ENCODE results near the gene COL4A5.
A peak's percentile ranks its signal among the peaks of the same experiment; 100 is the strongest.

The COL4A5 gene

DNA sequence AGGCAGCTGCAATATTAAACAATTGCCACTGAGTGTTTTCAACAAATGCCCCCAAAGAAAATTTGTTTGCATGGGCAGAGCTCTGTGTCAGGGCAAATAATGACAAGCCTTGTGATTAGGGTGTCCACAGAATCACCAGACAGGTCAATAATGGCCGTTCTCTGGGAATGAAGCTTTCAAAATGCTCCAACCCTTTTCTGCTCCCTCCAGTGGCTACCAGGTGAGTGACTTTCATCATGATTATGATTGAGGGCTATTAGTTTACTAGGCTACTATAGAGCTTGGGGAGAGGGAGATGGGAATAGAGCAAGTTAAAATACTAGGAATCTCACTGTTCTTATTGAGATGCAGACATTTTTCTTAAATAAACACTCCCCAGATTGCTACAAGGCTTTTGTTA lies 273.2 kb downstream of the COL4A5 start:
- no peaks in the 10 kb centered on the region for H3K4me1 ChIP-seq (ENCODE audit: control insufficient read depth, insufficient read depth, low read length, unreplicated experiment)
- H3K27ac ChIP-seq (ENCODE audit: low read depth, low read length), result no peak overlapping the region
- no peaks in the 10 kb centered on the region for H3K36me3 ChIP-seq (ENCODE audit: insufficient read depth, low read length)
- H3K4me3 ChIP-seq (ENCODE audit: low read depth, low read length), result no peak overlapping the region
- no peaks in the 10 kb centered on the region; the same call in 1 of the 2 replicates for H3K27me3 ChIP-seq (ENCODE audit: insufficient read depth, low read length)
- H2AFZ ChIP-seq (ENCODE audit: low read length, unreplicated experiment), result no peak overlapping the region
- H3K79me2 ChIP-seq (ENCODE audit: control insufficient read depth, insufficient read depth, low read length, unreplicated experiment), result no peaks in the 10 kb centered on the region

DNA sequence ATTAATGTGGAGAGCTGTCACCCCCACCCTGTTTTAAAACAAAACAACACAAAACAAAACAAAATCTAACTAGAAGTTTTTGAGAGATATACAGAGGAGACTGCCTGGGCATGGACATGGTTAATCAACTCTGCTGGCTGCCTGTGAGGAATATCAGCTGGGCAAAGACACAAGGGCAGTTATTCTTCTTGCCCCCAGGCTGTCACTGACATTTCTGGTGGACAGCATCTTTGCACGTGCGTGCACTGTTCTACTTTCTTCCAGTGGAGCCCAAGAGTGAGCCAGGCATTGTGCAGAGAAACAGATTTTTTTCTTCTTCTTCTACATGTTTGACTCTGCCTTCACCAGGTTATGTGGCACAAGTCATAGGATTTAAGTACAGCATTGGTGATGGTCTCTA lies 282.9 kb downstream of the COL4A5 start:
- Histone ChIP-seq H3K4me1 (ENCODE audit: control insufficient read depth, insufficient read depth, low read length, unreplicated experiment) (no peaks in the 10 kb centered on the region), H3K27ac (ENCODE audit: low read depth, low read length) (no peak overlapping the region), H3K4me3 (ENCODE audit: low read depth, low read length) (no peak overlapping the region), H3K27me3 (ENCODE audit: insufficient read depth, low read length) (peaks cover 49% of the 10 kb centered on the region), H3K36me3 (ENCODE audit: insufficient read depth, low read length) (no peaks in the 10 kb centered on the region), H3K79me2 (ENCODE audit: control insufficient read depth, insufficient read depth, low read length, unreplicated experiment) (no peaks in the 10 kb centered on the region), H2AFZ (ENCODE audit: low read length, unreplicated experiment) (no peak overlapping the region)

DNA sequence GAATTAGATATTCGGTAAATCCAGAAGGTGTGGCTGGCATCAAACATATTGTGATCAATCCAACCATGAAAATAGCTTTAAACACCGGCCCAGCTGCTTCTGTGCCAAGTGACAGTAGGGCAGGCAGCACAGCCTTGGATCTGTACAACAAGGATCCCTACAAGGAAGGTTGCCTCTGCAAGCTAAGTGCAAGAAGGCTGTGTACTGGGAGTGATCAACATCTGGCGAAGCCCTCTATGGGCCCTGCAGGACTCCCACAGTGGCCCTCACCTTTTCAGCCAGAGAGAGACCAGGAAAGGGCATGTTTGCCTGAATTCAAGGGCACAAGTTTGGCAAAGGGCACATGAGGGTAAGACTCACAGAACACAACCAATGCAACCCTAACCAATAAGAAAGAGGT lies 287.1 kb downstream of the COL4A5 start:
- H3K36me3 ChIP-seq (ENCODE audit: insufficient read depth, low read length), result no peaks in the 10 kb centered on the region
- peaks cover 86% of the 10 kb centered on the region for H3K27me3 ChIP-seq (ENCODE audit: insufficient read depth, low read length)
- no peak overlapping the region for H3K27ac ChIP-seq (ENCODE audit: low read depth, low read length)
- H2AFZ ChIP-seq (ENCODE audit: low read length, unreplicated experiment), result no peak overlapping the region
- no peaks in the 10 kb centered on the region for H3K79me2 ChIP-seq (ENCODE audit: control insufficient read depth, insufficient read depth, low read length, unreplicated experiment)
- no peak overlapping the region for H3K4me3 ChIP-seq (ENCODE audit: low read depth, low read length)
- H3K4me1 ChIP-seq (ENCODE audit: control insufficient read depth, insufficient read depth, low read length, unreplicated experiment), result no peaks in the 10 kb centered on the region

DNA sequence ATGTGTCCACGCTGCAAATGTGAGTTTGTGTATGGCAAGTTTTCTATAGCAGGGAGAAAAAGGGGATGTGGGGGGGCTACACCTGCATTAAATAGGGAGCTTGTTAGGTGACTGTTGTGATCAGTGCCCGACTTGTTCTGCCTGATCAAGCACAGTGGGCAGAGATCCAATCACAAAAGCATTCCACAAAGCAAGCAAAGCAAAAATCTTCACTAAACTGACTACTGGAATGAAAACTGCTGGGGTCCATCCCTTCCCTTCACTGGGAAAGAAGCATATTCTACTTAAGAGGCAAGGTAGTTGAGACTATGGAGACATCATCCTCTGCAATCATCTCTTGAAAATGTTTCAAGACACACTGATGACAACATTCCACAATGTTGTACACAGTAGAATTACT lies 291.5 kb downstream of the COL4A5 start:
- H3K4me1 ChIP-seq (ENCODE audit: control insufficient read depth, insufficient read depth, low read length, unreplicated experiment), result no peaks in the 10 kb centered on the region
- no peaks in the 10 kb centered on the region for H3K36me3 ChIP-seq (ENCODE audit: insufficient read depth, low read length)
- H3K27ac ChIP-seq (ENCODE audit: low read depth, low read length), result no peak overlapping the region
- H2AFZ ChIP-seq (ENCODE audit: low read length, unreplicated experiment), result no peak overlapping the region
- H3K79me2 ChIP-seq (ENCODE audit: control insufficient read depth, insufficient read depth, low read length, unreplicated experiment), result no peaks in the 10 kb centered on the region
- peaks cover 94% of the 10 kb centered on the region for H3K27me3 ChIP-seq (ENCODE audit: insufficient read depth, low read length)
- H3K4me3 ChIP-seq (ENCODE audit: low read depth, low read length), result no peak overlapping the region

DNA sequence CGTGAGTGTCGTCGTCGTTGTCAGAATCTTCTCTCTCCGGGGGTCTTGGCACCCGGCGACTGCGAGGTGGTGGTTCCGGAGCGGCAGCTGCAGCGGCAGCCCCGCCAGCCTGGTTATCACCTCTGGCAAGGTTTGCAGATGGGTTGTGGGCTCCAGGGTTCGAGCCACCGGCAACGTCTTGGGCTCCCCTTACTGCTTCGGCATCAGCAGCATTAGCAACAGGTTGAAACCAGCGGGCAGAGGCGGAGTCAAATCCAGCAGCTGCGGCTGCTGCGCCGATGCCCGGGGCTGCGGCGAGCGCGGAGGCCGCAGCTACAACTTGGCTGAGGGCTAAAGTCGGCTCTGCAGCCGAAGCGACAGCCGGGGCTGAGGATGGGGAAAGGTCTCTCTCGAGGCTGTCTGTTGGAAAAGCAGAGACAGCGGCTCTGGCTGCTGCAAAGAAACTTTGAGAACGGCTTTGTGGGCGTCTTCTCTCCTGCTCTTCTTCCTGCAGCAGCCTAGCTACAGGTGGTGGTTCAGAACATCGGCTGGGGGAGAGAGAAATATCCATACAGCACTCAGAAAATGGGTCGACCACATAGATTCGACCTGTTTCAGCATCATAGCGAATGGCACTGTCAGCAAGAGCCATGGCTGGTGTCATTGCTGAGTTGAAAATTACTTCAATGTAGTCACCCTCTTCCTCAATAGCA lies 293.1 kb downstream of the COL4A5 start:
- Histone ChIP-seq H3K27ac (ENCODE audit: low read depth, low read length) (no peak overlapping the region), H3K36me3 (ENCODE audit: insufficient read depth, low read length) (no peaks in the 10 kb centered on the region), H3K4me3 (ENCODE audit: low read depth, low read length) (no peak overlapping the region), H3K27me3 (ENCODE audit: insufficient read depth, low read length) (peaks cover 96% of the 10 kb centered on the region), H2AFZ (ENCODE audit: low read length, unreplicated experiment) (no peak overlapping the region), H3K4me1 (ENCODE audit: control insufficient read depth, insufficient read depth, low read length, unreplicated experiment) (no peaks in the 10 kb centered on the region), H3K79me2 (ENCODE audit: control insufficient read depth, insufficient read depth, low read length, unreplicated experiment) (no peaks in the 10 kb centered on the region)

DNA sequence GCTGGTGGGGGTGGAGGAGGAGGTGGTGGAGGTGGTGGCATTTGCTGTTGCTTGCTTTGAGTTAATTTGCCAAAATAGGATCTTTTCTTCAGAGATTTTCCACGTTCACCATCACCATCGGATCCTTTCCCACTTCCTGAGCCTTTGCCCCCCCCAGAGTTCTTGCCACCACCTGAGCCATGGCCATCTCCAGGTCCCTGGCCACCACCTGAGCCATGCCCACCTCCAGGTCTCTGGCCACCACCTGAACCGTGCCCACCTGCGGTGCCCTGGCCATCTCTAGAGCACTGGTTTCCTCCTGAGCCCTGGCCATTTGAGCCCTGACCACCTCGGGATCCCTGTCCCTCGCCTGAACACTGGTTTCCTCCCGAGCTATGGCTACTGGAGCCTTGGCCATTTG lies 294.8 kb downstream of the COL4A5 start:
- no peaks in the 10 kb centered on the region for H3K79me2 ChIP-seq (ENCODE audit: control insufficient read depth, insufficient read depth, low read length, unreplicated experiment)
- no peak overlapping the region for H2AFZ ChIP-seq (ENCODE audit: low read length, unreplicated experiment)
- H3K27ac ChIP-seq (ENCODE audit: low read depth, low read length), result no peak overlapping the region
- no peaks in the 10 kb centered on the region for H3K36me3 ChIP-seq (ENCODE audit: insufficient read depth, low read length)
- H3K4me1 ChIP-seq (ENCODE audit: control insufficient read depth, insufficient read depth, low read length, unreplicated experiment), result no peaks in the 10 kb centered on the region
- peaks cover 93% of the 10 kb centered on the region for H3K27me3 ChIP-seq (ENCODE audit: insufficient read depth, low read length)
- H3K4me3 ChIP-seq (ENCODE audit: low read depth, low read length), result no peak overlapping the region

DNA sequence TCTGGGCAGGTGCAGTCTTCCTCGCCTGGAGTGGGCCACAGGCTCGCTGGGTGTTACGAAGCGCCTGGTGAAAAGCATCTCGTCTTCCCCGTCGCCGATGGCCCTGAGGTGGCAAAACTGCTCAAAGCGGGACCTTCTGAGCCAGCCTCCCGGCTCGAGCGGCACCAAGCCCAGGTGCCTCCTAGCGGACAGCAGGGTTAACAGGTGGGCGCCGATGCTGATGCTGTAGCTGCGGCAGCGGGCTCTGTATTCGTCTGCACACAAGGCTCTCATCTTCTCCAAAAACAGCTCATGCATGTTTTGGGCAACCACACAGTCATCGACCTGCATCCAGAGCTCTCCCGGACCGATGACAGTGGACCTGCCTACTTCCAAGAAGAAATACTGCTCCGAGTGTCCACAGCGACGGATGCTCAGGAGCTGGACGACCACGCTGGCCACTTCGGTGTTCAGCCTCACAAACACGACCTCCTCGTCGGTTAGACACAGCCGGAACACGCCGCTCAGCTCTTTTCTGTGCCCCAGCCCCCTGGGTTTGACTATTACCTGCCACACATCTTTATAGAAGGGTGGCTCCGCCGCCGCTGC lies 295.5 kb downstream of the COL4A5 start:
- H2AFZ ChIP-seq (ENCODE audit: low read length, unreplicated experiment), result peak overlapping the region; percentile 14
- no peaks in the 10 kb centered on the region for H3K36me3 ChIP-seq (ENCODE audit: insufficient read depth, low read length)
- H3K4me3 ChIP-seq (ENCODE audit: low read depth, low read length), result no peak overlapping the region

DNA sequence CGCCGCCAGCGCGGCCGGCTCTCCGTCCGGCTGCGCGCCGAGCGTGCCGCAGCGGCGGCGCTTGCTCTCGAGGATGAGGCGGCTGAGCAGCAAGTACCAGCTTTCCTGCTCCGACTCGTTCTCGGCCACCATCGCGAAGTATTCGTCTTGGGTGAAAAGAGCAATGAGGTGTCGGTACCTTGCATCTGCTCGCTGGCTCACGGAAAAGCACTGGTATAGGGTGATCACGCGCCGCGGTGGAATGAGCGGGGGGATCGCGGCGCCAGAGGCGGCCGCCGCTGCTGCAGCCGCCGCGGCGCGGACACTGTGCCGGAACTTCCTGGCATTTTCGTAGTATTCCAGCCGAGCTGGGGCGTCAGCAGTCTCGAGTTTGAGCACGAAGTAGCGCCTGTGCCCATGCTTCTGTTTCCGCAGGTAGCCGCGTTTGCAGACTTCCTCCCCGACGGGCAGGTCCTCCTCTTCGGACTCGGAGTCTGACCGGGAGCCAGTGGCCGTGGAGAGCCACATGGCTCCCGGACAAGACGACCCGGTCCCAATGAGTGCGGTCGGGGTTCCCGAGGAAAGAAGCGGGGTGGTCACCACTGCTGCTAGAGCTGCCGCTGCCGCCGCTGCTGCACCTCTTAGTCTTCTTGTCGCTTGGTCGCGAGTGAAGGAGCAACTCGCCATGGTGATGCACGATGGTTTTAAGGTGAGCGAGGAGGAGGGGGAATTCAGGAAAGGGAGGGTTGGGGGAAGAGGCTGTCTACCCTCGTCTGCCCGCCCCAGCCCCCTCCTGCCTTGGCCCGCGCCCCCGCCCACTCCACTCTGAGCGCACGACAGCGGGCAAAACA lies 296.3 kb downstream of the COL4A5 start:
- H3K27ac ChIP-seq (ENCODE audit: low read depth, low read length), result no peak overlapping the region
- peak overlapping the region; percentile 14 for H2AFZ ChIP-seq (ENCODE audit: low read length, unreplicated experiment)
- peak overlapping the region; percentile 66 for H3K4me3 ChIP-seq (ENCODE audit: low read depth, low read length)
- H3K4me1 ChIP-seq (ENCODE audit: control insufficient read depth, insufficient read depth, low read length, unreplicated experiment), result no peaks in the 10 kb centered on the region
- peaks cover 96% of the 10 kb centered on the region for H3K27me3 ChIP-seq (ENCODE audit: insufficient read depth, low read length)
- no peaks in the 10 kb centered on the region for H3K79me2 ChIP-seq (ENCODE audit: control insufficient read depth, insufficient read depth, low read length, unreplicated experiment)
- no peaks in the 10 kb centered on the region for H3K36me3 ChIP-seq (ENCODE audit: insufficient read depth, low read length)

More for the DNA sequence above, 295.5 kb downstream of the COL4A5 start:
- Histone ChIP-seq H3K4me1 (ENCODE audit: control insufficient read depth, insufficient read depth, low read length, unreplicated experiment) (no peaks in the 10 kb centered on the region), H3K79me2 (ENCODE audit: control insufficient read depth, insufficient read depth, low read length, unreplicated experiment) (no peaks in the 10 kb centered on the region), H3K27me3 (ENCODE audit: insufficient read depth, low read length) (peaks cover 95% of the 10 kb centered on the region), H3K27ac (ENCODE audit: low read depth, low read length) (no peak overlapping the region)

DNA sequence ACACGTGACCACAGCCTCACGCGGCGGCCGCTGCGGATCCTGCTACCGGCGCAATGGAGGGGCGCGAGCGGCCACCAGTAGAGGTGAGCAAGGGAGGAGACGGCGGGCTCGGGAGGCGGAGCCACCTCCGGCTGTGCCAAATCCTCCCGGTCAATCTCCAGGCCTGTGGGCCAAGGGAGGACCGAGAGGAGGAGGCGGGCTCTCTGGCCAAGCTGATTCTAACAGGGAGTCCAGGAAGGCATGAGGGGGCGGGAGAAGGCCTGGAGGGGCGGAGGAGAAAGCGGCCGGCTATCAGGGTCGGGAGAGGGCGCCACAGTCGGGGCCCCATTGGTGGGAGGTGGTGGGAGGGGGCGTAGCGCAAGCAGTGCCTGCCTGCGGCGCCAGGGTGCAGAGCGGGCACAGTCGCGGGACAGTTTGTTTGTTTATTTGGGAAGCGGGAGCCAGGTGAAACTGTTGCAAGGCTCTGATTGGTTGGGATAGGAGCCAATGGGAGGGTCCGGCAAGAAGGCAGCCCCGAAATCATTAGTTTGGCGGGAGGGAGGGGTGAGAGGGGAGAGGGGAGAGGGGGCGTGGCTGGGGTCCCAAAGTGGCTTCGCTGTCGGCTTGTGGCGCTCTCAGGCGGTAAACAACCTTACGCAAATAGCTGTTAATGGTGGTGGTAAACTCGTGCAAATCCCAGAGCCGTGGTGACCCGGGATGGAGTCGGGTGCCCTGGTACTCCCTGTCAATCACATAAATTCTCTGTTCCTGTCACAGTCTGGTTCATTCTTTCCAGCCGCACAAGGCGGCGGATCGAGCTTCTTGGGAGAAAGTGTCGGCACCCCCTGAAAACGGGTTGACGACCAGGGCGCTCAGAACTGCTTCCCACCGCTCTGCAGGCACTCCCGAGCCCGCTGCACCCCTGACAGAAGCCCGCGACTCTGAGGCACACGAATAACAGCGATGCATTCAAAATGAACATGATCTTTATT lies 297.2 kb downstream of the COL4A5 start, which contains the start of gene IRS4:
Gene IRS4 (minus strand): TSS at position 55 of the 971 bp plus-strand sequence.
- Histone ChIP-seq H3K27me3 (ENCODE audit: insufficient read depth, low read length) (peaks cover 93% of the 10 kb centered on the region), H3K4me3 (ENCODE audit: low read depth, low read length) (peak within 1 kb of the TSS; percentile 66)

DNA sequence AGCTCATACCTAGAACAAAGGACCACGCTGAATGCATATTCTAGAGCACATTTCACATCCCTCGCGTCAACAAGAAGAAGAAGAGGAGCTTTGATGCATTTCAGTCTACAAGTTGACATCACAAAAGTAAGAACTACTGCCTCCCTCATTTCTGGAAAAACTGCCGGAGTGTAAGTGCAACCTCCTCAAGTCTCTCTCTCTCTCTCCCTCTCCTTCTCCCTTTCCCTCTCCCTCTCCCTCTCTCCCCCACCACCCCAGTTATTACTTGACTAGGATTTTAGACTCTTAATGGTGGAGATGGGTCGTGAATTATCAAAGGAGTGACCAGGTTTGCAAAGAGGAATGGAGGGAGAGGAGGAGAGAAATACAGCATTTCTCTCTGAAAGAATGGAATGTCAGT lies 298.1 kb downstream of the COL4A5 start:
- Histone ChIP-seq H3K79me2 (ENCODE audit: control insufficient read depth, insufficient read depth, low read length, unreplicated experiment) (no peaks in the 10 kb centered on the region), H3K36me3 (ENCODE audit: insufficient read depth, low read length) (no peaks in the 10 kb centered on the region), H3K4me1 (ENCODE audit: control insufficient read depth, insufficient read depth, low read length, unreplicated experiment) (no peaks in the 10 kb centered on the region), H3K27ac (ENCODE audit: low read depth, low read length) (no peak overlapping the region), H3K27me3 (ENCODE audit: insufficient read depth, low read length) (peaks cover 92% of the 10 kb centered on the region), H2AFZ (ENCODE audit: low read length, unreplicated experiment) (no peak overlapping the region), H3K4me3 (ENCODE audit: low read depth, low read length) (no peak overlapping the region)

More for the DNA sequence above, 297.2 kb downstream of the COL4A5 start, which contains the start of gene IRS4:
- Histone ChIP-seq H3K27ac (ENCODE audit: low read depth, low read length) (no peak within 1 kb of the TSS), H2AFZ (ENCODE audit: low read length, unreplicated experiment) (peak within 1 kb of the TSS; percentile 14), H3K4me1 (ENCODE audit: control insufficient read depth, insufficient read depth, low read length, unreplicated experiment) (no peaks in the 10 kb centered on the region), H3K36me3 (ENCODE audit: insufficient read depth, low read length) (no peaks in the 10 kb centered on the region), H3K79me2 (ENCODE audit: control insufficient read depth, insufficient read depth, low read length, unreplicated experiment) (no peaks in the 10 kb centered on the region)
